Prostate gland (tissue), 2 donors: ENCODE data around the gene NOL9. TPM values are rescaled to one million over a fixed set of nuclear protein-coding genes. Genes with fewer than 3 reads are reported as not detected.

ENCODE experiments used
- DNase-seq: peaks from one replicate; pipeline ENCODE4 v3.0.0-alpha.2; 2019; ENCODE audit warnings: low spot score
- H3K27ac ChIP-seq, 2 donors: fragments of 200-600 bp; sonication (generic); 2 replicates each; pipeline ENCODE4 v1.5.1; 2017 to 2019
- H3K27me3 ChIP-seq: fragments of 200-600 bp; sonication (generic); replicated peaks from 2 replicates; pipeline ENCODE4 v1.5.1; 2019; ENCODE audit not compliant: insufficient read depth
- H3K36me3 ChIP-seq, 2 donors: fragments of 200-600 bp; sonication (generic); 1 replicate in 1 of 2; 2 replicates in 1 of 2; pipeline versions ENCODE4 v1.5.1 to v1.8.1; 2017 to 2019
- H3K4me1 ChIP-seq: fragments of 200-600 bp; sonication (generic); replicated peaks from 2 replicates; pipeline ENCODE4 v1.5.1; 2019
- H3K4me3 ChIP-seq, 2 donors: fragments of 200-600 bp; sonication (generic); 2 replicates each; pipeline ENCODE4 v1.5.1; 2017 to 2019
- H3K9me3 ChIP-seq: fragments of 200-600 bp; sonication (generic); 2 replicates; pipeline ENCODE4 v1.5.1; 2017
- POLR2A ChIP-seq: fragments of 450-650 bp; IDR thresholded peaks from one replicate; pipeline ENCODE4 v1.6.1; 2016; ENCODE audit warnings: antibody characterized with exemption, mild to moderate bottlenecking
- POLR2AphosphoS5 ChIP-seq: sonication (generic); formaldehyde crosslinking; IDR thresholded peaks from one replicate; pipeline ENCODE4 v1.6.1; 2017; ENCODE audit warnings: antibody characterized with exemption
- WGBS: methylation state at CpG from one replicate; pipeline ENCODE4 v1.1.5; 2018; 5-methylcytosine and 5-hydroxymethylcytosine counted together
- intact Hi-C: fragments of 100-400 bp; cut with DNase I; formaldehyde crosslinking; loops from one replicate; pipeline ENCODE4 v1.14.2; 2022
- total RNA-seq, 2 donors: library from RNA; depleted of rRNA; stranded (reverse); fragments of >200 nt; gene quantifications; one replicate each; pipeline ENCODE4 v1.1.0, GENCODE V29; 2016
- TF ChIP-seq, protein P1 (sequence below), 4 experiments: fragments of 200-600 bp in 2 of 4; fragments of 450-650 bp in 2 of 4; sonication (generic) in 2 of 4; IDR thresholded peaks; 1 replicate in 3 of 4; 2 replicates in 1 of 4; pipeline ENCODE4 v1.5.1; 2016 to 2019; ENCODE audit warnings: antibody characterized with exemption in 4 of 4, mild to moderate bottlenecking in 2 of 4, moderate library complexity in 2 of 4

Gene NOL9
- total RNA-seq, 2 donors from 2014 or later, result 15.7 to 20.9 TPM

DNA sequence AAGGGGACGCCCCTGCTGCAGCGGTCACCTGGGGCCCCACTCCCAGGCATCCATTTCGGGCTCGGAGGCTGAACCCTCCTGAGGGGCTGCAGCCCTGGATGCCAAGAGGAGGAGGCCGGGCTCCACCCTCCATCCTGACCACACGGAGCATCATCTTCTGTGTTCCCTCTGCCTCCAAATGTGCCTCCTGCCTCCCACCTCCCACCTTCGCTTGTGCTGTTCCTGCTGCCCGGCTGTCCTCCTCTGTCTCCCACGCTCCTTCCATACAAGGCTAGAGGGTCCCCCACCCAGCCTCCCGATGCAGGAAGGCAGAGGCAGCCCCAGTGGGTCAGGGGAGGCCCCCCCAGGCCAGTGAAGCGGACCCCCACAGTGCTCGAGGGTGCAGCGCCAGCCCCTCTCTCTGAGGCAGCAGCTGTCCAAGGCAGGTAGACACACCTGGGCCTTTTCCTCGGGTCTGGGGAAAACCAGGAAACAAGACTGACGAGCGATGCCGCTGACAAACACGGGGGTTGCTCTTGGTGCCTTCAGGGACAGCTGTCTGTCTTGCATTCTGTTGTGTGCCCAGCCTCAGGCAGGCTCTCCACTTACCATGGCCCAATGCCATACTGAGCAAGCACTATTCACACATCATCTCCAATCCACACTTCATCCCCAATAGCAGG lies 46.0 kb downstream of the NOL9 start:
- H3K27me3 ChIP-seq, result no peaks in the 10 kb centered on the region
- no peaks in the 10 kb centered on the region for H3K4me1 ChIP-seq
- intact Hi-C loops, result no loop called here
- no peak overlapping the region for H3K27ac ChIP-seq
- H3K9me3 ChIP-seq, result no peaks in the 10 kb centered on the region
- no peak for DNase-seq
- no peak overlapping the region for H3K4me3 ChIP-seq
- TF ChIP-seq POLR2A, result no peak
- TF ChIP-seq, protein P1, sequence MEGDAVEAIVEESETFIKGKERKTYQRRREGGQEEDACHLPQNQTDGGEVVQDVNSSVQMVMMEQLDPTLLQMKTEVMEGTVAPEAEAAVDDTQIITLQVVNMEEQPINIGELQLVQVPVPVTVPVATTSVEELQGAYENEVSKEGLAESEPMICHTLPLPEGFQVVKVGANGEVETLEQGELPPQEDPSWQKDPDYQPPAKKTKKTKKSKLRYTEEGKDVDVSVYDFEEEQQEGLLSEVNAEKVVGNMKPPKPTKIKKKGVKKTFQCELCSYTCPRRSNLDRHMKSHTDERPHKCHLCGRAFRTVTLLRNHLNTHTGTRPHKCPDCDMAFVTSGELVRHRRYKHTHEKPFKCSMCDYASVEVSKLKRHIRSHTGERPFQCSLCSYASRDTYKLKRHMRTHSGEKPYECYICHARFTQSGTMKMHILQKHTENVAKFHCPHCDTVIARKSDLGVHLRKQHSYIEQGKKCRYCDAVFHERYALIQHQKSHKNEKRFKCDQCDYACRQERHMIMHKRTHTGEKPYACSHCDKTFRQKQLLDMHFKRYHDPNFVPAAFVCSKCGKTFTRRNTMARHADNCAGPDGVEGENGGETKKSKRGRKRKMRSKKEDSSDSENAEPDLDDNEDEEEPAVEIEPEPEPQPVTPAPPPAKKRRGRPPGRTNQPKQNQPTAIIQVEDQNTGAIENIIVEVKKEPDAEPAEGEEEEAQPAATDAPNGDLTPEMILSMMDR (IDR thresholded peaks at IDR 0.05), result no peak
- no peak for TF ChIP-seq POLR2AphosphoS5
- WGBS, result 83% methylated on average over 18 of the region's 18 CpGs
- H3K36me3 ChIP-seq, result no peaks in the 10 kb centered on the region

DNA sequence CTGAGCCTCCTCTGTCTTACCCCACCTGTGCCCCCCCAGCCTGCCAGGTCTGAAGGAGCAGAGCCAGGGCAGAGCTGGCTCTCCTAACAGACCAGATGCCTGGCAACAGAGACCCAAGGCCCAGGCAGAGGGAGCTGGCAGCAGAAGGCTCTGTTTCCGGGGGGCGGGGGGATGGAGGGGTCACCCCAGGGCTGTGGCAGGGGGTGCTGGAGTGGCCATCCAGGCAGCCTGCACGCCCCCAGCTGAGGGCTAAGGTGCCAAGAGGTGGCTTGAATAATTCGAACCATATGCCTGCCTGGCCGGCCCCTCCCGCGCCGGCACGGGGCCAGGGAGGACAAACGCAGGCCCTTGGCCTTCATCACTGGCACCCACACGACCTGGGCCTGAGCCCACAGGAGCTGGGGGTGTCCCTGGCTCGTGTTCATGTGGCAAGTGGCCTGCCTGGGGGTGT lies 46.8 kb downstream of the NOL9 start:
- Histone ChIP-seq H3K9me3 (no peaks in the 10 kb centered on the region), H3K36me3 (no peaks in the 10 kb centered on the region), H3K4me1 (no peaks in the 10 kb centered on the region), H3K4me3 (no peak overlapping the region), H3K27me3 (no peaks in the 10 kb centered on the region), H3K27ac (no peak overlapping the region)
- TF ChIP-seq, protein P1 (IDR thresholded peaks at IDR 0.05), result no peak
- TF ChIP-seq POLR2AphosphoS5, result no peak
- TF ChIP-seq POLR2A, result no peak
- intact Hi-C loops, result no loop called here
- DNase-seq, result no peak
- whole genome bisulfite sequencing, result 59% methylated on average over 11 of the region's 12 CpGs

DNA sequence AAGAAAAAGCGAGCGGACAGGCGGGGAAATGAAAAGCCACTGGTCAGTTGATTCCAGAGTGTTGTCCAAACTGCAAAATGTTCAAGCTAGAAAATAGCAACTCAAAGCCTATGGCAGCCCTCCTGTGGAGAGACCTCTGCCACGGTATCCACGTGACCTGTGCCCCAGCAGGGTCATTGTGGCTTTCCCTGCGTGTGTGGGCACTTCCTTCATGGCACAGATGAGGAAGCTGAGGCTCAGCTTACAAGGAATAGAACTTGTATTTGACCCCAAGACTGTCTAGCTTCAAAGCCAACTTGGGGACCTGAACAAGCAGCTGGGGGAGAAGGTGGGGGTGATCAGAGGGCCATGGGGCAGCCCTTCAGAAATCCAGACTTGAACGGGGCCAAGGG lies 47.3 kb downstream of the NOL9 start:
- Histone ChIP-seq H3K36me3 (no peaks in the 10 kb centered on the region), H3K4me1 (no peaks in the 10 kb centered on the region), H3K4me3 (no peak overlapping the region), H3K9me3 (no peaks in the 10 kb centered on the region), H3K27me3 (no peaks in the 10 kb centered on the region), H3K27ac (no peak overlapping the region)
- intact Hi-C loops, result no loop called here
- TF ChIP-seq POLR2A, result no peak
- TF ChIP-seq, protein P1 (IDR thresholded peaks at IDR 0.05), result no peak
- TF ChIP-seq POLR2AphosphoS5, result no peak
- DNase-seq, result no peak
- 87% methylated on average over 7 of the region's 7 CpGs for WGBS

DNA sequence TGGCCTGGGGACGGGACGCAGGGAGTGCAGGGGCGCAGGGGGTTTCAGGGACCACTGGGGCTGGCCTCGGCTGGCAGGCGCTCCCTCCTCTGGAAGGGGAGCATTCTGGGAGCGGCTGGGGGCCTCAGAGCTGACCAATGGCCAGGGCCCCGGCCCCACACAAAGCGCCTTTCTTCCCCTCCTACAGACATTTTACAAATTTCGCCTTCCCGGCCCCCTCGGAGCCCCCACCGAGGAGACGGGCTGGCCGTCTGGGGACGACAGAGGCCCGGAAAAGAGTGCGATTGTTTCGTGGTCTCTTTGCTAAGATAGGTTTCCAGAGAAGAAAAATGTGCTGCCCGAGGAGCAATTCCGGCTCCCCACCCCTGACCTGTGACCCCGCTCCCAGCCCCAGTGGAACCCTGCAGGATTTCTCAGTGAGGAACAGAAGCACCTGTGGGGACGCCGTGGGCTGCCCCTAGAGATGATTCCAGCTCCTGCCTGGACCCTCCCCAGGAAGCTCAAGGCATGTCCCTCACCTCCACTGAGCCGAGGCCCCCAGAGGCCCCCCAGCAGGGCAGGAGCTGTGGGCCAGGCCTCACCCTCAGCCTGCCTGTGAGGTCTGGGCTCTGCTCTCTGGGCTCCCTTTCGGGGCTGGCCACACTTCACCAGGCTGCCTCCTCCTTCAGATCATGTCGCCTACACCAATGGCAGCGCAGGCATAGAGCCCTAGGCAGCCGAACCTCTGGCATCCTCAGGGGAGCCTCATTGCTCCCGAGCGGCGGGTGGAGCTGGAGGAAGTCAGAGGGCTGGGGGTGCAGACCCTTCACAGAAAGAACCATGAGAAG lies 47.9 kb downstream of the NOL9 start:
- no peak for DNase-seq
- H3K27ac ChIP-seq, result no peak overlapping the region
- 86% methylated on average over 28 of the region's 31 CpGs for WGBS
- no peaks in the 10 kb centered on the region for H3K27me3 ChIP-seq
- no peak overlapping the region for H3K4me3 ChIP-seq
- H3K4me1 ChIP-seq, result no peaks in the 10 kb centered on the region
- no peaks in the 10 kb centered on the region for H3K9me3 ChIP-seq
- intact Hi-C loops, result no loop called here
- no peaks in the 10 kb centered on the region for H3K36me3 ChIP-seq
- TF ChIP-seq POLR2A (no peak), POLR2AphosphoS5 (no peak)
- TF ChIP-seq, protein P1 (IDR thresholded peaks at IDR 0.05), result no peak
